OCI-LY1 (cell line): Measurements from ENCODE around the gene CACNA1C.

Experiments
- H2AFZ ChIP-seq: fragments of 200-600 bp; sonication (generic), shearing (Covaris generic); 2 replicates; pipeline ENCODE4 v1.6.0; 2014; ENCODE audit warnings: antibody characterized with exemption, mild to moderate bottlenecking, low read length
- H3F3A ChIP-seq: fragments of 200-600 bp; sonication (generic), shearing (Covaris generic); 2 replicates; pipeline ENCODE4 v1.6.0; 2014; ENCODE audit warnings: mild to moderate bottlenecking, antibody characterized with exemption, low read length, moderate library complexity; ENCODE audit not compliant: insufficient read depth
- H3K27ac ChIP-seq: fragments of 200-600 bp; sonication (generic); 2 replicates; pipeline ENCODE4 v1.5.1; 2014; ENCODE audit warnings: low read length, mixed run types, mild to moderate bottlenecking, low read depth; ENCODE audit not compliant: poor library complexity, severe bottlenecking
- H3K27me3 ChIP-seq: fragments of 200-600 bp; sonication (generic); 2 replicates; pipeline ENCODE4 v1.6.0; 2014; ENCODE audit warnings: antibody characterized with exemption, mild to moderate bottlenecking, low read length, moderate library complexity; ENCODE audit not compliant: insufficient read depth
- H3K36me3 ChIP-seq: fragments of 200-600 bp; sonication (generic); 2 replicates; pipeline ENCODE4 v1.6.1; 2014; ENCODE audit warnings: mild to moderate bottlenecking, antibody characterized with exemption, low read length, moderate library complexity, mixed read lengths; ENCODE audit not compliant: insufficient read depth
- H3K4me1 ChIP-seq: fragments of 200-600 bp; sonication (generic); 2 replicates; pipeline ENCODE4 v1.5.1; 2014; ENCODE audit warnings: mild to moderate bottlenecking, low read length, moderate library complexity; ENCODE audit not compliant: insufficient read depth, severe bottlenecking
- H3K4me2 ChIP-seq: fragments of 200-600 bp; sonication (generic), shearing (Covaris generic); 2 replicates; pipeline ENCODE4 v1.6.1; 2014; ENCODE audit warnings: low read length
- H3K4me3 ChIP-seq: fragments of 200-600 bp; sonication (generic); 2 replicates; pipeline ENCODE4 v1.5.1; 2014; ENCODE audit warnings: low read length, low read depth, mild to moderate bottlenecking, mixed read lengths; ENCODE audit not compliant: poor library complexity, severe bottlenecking
- H3K79me2 ChIP-seq: fragments of 200-600 bp; shearing (Covaris generic); 2 replicates; pipeline ENCODE4 v1.6.1; 2016; ENCODE audit warnings: mixed run types, low read length, mixed read lengths; ENCODE audit not compliant: insufficient read depth
- H3K9ac ChIP-seq: fragments of 200-600 bp; sonication (generic), shearing (Covaris generic); 2 replicates; pipeline ENCODE4 v1.6.1; 2014; ENCODE audit warnings: mild to moderate bottlenecking, low read length, mixed read lengths
- H3K9me2 ChIP-seq: fragments of 200-600 bp; sonication (generic), shearing (Covaris generic); 2 replicates; pipeline ENCODE4 v1.6.1; 2014; ENCODE audit warnings: low read depth, mild to moderate bottlenecking, low read length, mixed read lengths
- H3K9me3 ChIP-seq: fragments of 200-600 bp; shearing (Covaris generic); 2 replicates; pipeline ENCODE4 v1.6.1; 2014; ENCODE audit warnings: low read length, mixed read lengths
- H4K20me1 ChIP-seq: fragments of 200-600 bp; sonication (generic), shearing (Covaris generic); 2 replicates; pipeline ENCODE4 v1.6.0; 2016; ENCODE audit warnings: mild to moderate bottlenecking, low read length; ENCODE audit not compliant: insufficient read depth
- EZH2 ChIP-seq: fragments of 200-600 bp; sonication (generic), shearing (Covaris generic); IDR thresholded peaks from 2 replicates; pipeline ENCODE4 v1.8.0; 2017; ENCODE audit warnings: borderline replicate concordance, mixed run types, mild to moderate bottlenecking, antibody characterized with exemption, low read length, moderate library complexity, mixed read lengths
- TF ChIP-seq, protein P1 (sequence below): fragments of 200-600 bp; sonication (generic), shearing (Covaris generic); IDR thresholded peaks from 2 replicates; pipeline ENCODE4 v1.5.1; 2017; ENCODE audit warnings: mild to moderate bottlenecking, antibody characterized with exemption, low read length, moderate library complexity, mixed read lengths

Gene CACNA1C

DNA sequence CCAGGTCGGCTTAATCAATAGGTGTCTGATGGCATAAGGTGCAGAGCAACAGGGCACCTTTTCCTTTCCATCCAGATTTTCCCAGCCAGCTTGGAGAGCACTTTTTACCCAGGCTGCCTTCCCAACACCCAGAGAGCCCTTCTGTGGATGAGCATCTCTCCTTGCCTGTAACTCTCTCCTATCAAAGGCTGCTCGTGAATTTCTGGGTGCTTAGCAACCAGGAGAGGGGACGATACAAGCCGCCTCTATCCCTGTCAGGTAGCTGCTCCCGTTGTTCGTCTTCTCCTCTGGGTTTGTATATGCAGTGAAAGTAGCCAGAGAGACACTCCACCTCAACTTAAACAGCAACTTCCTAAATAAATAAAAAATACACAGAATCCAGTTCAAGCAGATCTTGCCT is 124.2 kb downstream of the CACNA1C start:
- Histone ChIP-seq H2AFZ (no peak overlapping the region), H3F3A (no peaks in the 10 kb centered on the region), H3K9me3 (no peaks in the 10 kb centered on the region), H3K27ac (no peak overlapping the region), H3K9me2 (no peaks in the 10 kb centered on the region), H4K20me1 (no peaks in the 10 kb centered on the region), H3K4me3 (no peak overlapping the region), H3K36me3 (no peaks in the 10 kb centered on the region; the same call in 1 of the 2 replicates), H3K4me1 (peaks cover 12% of the 10 kb centered on the region), H3K27me3 (peaks cover 5% of the 10 kb centered on the region; the same call in 1 of the 2 replicates), H3K79me2 (no peaks in the 10 kb centered on the region), H3K4me2 (no peak overlapping the region), H3K9ac (no peak overlapping the region)
- no peak for TF ChIP-seq EZH2
- TF ChIP-seq, protein P1, sequence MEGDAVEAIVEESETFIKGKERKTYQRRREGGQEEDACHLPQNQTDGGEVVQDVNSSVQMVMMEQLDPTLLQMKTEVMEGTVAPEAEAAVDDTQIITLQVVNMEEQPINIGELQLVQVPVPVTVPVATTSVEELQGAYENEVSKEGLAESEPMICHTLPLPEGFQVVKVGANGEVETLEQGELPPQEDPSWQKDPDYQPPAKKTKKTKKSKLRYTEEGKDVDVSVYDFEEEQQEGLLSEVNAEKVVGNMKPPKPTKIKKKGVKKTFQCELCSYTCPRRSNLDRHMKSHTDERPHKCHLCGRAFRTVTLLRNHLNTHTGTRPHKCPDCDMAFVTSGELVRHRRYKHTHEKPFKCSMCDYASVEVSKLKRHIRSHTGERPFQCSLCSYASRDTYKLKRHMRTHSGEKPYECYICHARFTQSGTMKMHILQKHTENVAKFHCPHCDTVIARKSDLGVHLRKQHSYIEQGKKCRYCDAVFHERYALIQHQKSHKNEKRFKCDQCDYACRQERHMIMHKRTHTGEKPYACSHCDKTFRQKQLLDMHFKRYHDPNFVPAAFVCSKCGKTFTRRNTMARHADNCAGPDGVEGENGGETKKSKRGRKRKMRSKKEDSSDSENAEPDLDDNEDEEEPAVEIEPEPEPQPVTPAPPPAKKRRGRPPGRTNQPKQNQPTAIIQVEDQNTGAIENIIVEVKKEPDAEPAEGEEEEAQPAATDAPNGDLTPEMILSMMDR, result no peak

DNA sequence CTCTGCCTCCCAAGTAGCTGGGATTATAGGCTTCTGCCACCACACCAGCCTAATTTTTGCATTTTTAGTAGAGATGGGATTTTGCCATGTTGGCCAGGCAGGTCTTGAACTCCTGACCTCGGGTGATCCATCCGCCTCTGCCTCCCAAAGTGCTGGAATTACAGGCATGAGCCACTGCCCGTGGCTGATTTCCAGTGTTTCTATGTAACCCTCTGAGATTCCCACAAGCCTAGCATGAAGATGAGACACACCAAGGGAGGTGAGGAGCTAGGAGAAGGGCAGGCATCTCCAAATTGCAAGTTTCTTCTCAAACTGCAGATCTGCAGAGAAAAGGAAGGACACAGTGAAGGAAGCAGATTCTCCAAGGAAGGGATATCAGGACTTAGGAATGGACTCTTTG is 125.0 kb downstream of the CACNA1C start:
- Histone ChIP-seq H3K4me2 (no peak overlapping the region), H3K36me3 (no peaks in the 10 kb centered on the region; the same call in 1 of the 2 replicates), H3K27me3 (peaks cover 5% of the 10 kb centered on the region; the same call in 1 of the 2 replicates), H3K27ac (no peak overlapping the region), H3F3A (no peaks in the 10 kb centered on the region), H3K9me3 (no peaks in the 10 kb centered on the region), H4K20me1 (no peaks in the 10 kb centered on the region), H3K9ac (no peak overlapping the region), H3K9me2 (no peaks in the 10 kb centered on the region), H3K4me3 (no peak overlapping the region), H3K4me1 (peaks cover 12% of the 10 kb centered on the region), H3K79me2 (no peaks in the 10 kb centered on the region), H2AFZ (no peak overlapping the region)
- TF ChIP-seq, protein P1, result no peak
- TF ChIP-seq EZH2, result no peak

DNA sequence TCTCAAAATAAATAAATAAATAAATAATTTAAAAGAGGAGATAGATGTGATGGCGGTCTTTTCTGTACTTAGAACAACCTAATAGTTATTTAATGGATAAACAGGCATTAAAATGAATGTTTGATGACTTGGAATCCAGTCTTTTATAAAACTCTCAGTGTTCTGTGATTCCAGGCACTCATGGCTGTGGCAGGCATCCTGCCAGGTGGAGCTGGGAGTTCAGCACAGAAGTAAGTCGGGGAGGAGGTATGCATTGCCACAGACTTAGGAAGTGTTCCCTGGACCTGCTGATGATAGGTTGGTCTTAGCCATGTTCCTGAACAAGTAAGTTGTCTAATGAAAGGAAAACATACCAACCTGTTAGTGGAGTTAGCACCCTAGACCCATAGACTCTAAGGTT is 126.3 kb downstream of the CACNA1C start:
- no peak overlapping the region for H3K9ac ChIP-seq
- H3F3A ChIP-seq, result no peaks in the 10 kb centered on the region
- TF ChIP-seq EZH2, result no peak
- TF ChIP-seq, protein P1, result no peak
- peaks cover 20% of the 10 kb centered on the region for H3K4me1 ChIP-seq
- no peak overlapping the region for H3K4me3 ChIP-seq
- H3K4me2 ChIP-seq, result no peak overlapping the region
- no peak overlapping the region for H2AFZ ChIP-seq
- H3K36me3 ChIP-seq, result no peaks in the 10 kb centered on the region; the same call in 1 of the 2 replicates
- no peak overlapping the region for H3K27ac ChIP-seq
- H3K9me3 ChIP-seq, result no peaks in the 10 kb centered on the region
- peaks cover 5% of the 10 kb centered on the region; the same call in 1 of the 2 replicates for H3K27me3 ChIP-seq
- H3K79me2 ChIP-seq, result no peaks in the 10 kb centered on the region
- no peaks in the 10 kb centered on the region for H3K9me2 ChIP-seq
- H4K20me1 ChIP-seq, result no peaks in the 10 kb centered on the region
